Vagina (tissue), 2 donors: ENCODE results near the gene HRCT1.

ENCODE experiments used
- POLR2A ChIP-seq, 2 donors: fragments of 450-650 bp; IDR thresholded peaks; one replicate each; pipeline ENCODE4 v1.6.1; 2017; ENCODE audit warnings: antibody characterized with exemption in 2 of 2, mild to moderate bottlenecking in 2 of 2, moderate library complexity in 2 of 2
- POLR2AphosphoS5 ChIP-seq, 2 donors: sonication (generic); formaldehyde crosslinking; IDR thresholded peaks; one replicate each; pipeline ENCODE4 v1.9.0; 2017; ENCODE audit warnings: antibody characterized with exemption in 2 of 2, mild to moderate bottlenecking in 2 of 2, low read depth in 1 of 2; ENCODE audit not compliant: insufficient read depth in 1 of 2
- TF ChIP-seq, protein P1 (sequence below), 3 experiments: fragments of 450-650 bp in 2 of 3; fragments of 200-600 bp in 1 of 3; sonication (generic) in 1 of 3; IDR thresholded peaks; one replicate each; pipeline ENCODE4 v1.5.1; 2017 to 2019; ENCODE audit warnings: antibody characterized with exemption in 3 of 3, mild to moderate bottlenecking in 2 of 3, moderate library complexity in 2 of 3

DNA sequence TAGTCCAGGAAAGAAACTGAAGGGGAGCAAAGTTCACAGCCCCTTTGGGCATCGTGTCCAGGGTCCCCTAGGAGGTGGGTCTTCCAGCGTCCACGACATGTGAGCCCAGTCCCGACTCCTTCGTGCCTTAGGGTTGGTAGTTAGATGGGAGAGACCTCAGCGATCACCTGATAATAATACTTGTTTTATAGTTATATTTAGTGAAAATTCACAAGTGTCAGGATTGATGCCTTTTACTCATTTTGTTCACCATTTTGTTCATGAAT, 23.4 kb downstream of the HRCT1 start:
- TF ChIP-seq, protein P1, sequence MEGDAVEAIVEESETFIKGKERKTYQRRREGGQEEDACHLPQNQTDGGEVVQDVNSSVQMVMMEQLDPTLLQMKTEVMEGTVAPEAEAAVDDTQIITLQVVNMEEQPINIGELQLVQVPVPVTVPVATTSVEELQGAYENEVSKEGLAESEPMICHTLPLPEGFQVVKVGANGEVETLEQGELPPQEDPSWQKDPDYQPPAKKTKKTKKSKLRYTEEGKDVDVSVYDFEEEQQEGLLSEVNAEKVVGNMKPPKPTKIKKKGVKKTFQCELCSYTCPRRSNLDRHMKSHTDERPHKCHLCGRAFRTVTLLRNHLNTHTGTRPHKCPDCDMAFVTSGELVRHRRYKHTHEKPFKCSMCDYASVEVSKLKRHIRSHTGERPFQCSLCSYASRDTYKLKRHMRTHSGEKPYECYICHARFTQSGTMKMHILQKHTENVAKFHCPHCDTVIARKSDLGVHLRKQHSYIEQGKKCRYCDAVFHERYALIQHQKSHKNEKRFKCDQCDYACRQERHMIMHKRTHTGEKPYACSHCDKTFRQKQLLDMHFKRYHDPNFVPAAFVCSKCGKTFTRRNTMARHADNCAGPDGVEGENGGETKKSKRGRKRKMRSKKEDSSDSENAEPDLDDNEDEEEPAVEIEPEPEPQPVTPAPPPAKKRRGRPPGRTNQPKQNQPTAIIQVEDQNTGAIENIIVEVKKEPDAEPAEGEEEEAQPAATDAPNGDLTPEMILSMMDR (IDR thresholded peaks at IDR 0.05): no peak
- no peak for TF ChIP-seq POLR2AphosphoS5 (IDR thresholded peaks at IDR 0.05; ENCODE audit: insufficient read depth in 1 of 2, low read depth in 1 of 2)
- no peak for TF ChIP-seq POLR2A (IDR thresholded peaks at IDR 0.05)
